HPDE6-E6E7 (cell line): ENCODE data around the gene MPZL2.

Experiments used
- DNase-seq: peaks from one replicate; pipeline ENCODE4 v3.0.0; 2011; ENCODE audit warnings: missing footprints; ENCODE audit errors: extremely low spot score

The MPZL2 gene

DNA sequence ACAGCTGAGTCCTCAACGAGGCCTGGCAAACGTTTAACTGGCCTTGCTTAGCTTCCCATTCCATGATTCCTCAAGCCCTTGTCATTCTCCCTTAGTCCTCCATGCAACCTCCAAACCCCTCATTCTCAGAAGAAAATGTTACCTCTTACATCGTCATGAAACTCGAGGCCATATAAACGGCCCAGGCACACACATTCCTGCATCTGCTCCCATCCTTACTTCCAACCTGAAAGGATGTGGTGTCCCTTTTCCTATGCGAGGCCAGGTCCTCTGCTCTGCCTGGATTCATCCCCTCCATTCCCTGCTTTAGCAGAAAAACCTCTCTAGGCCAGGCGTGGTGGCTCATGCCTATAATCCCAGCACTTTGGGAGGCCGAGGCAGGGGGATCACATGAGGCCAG is 20.9 kb downstream of the MPZL2 start:
- DNase-seq: no peak

DNA sequence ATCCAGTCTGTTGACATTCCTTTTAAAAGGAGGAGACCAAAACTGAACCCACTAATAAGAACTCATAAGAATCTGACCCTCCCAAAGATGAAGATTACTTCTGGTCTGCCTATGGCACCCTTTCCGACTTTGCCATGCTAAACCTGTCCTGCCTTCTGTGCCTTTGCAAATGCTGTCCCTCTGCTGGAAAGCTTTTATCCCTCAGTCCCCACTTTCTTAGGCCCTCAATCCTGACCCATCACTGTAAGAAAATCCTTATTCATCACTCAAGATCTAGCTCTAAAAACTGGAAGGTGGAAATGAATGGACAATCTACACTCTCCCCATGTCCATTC is 22.4 kb downstream of the MPZL2 start:
- no peak for DNase-seq

DNA sequence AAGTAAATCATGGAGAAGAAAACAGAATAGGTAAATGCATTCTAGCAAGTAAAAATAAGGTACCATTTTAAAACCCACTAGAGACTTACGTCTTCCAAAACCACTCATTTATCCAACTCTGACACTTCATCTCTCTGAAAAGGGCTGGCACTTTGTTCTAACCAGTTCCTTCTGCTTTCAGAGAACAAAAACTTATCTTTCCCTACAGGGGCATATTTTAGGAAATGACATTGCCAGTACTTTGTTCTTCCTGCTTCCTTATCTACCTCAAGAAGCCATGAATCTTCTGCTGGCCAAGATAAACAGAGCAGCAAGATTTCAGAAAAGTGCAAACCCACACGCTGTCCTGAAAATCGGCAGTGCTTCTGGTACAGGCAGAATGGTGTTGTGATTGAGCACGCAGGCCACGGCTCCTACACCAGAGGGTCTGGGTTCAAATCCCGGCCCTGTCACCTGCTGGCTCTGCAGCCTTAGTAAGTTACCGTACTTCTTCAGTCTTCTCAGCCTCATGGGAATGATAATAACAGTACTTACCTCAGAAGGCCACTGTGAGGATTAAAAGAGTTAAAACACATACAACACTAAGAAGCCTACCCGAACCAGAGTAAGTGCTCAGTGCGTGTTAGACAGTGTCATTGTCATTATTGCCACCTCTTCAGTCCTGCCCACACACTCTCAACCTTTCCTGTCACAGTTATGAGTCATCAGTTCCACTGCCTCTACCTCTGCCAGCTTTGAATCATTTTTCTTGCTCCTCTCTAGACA is 22.9 kb downstream of the MPZL2 start:
- DNase-seq: peak; percentile 66

DNA sequence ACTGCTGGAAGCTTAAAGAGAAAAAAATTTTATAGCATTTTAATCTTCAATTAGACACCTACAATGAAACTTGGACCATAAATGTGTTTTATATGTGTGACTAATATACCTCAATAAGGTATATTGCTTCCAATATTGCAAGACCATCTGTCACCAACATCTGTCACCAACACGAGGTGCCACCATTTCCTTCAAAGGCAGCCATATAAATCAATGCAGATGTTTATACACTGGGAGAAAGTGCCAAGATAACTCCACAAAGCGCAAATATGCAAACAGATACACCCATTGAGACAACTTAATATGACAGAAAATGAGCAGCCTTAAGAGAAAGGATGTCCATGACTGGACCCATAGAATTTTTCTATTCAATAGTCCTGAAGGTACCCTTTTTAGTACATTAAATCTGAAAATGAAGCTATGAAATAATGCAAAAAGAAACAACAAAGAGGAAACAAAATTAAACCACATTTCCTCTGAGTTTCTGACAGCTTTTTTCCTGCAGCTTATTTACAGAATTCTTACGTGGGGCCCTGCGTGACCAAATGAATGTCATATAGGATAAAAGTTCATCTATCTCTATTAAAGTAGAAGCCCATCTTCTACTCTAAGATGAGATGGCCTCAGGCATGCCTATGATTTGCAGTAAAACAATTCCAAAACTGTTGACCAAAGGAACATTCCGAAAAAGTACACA is 24.4 kb downstream of the MPZL2 start:
- no peak for DNase-seq

DNA sequence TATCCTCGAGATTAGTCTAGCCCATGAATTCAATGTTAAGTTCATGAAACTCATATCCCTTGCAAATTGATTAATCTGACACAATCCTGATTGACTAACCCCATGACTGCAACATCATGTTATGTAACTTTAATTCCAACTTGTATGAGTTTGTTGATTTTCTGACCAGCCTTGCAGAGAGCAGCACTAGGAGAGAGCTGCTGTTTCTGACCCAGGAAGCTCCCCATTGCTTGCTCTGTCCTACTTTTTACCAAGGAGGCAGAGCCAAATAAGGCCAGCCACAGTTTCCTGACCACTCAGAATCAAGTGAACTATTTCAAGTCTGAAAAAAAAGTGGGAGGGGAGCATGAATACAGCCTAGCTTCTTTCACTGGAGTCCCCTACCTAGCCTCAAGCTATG is 25.2 kb downstream of the MPZL2 start:
- no peak for DNase-seq

DNA sequence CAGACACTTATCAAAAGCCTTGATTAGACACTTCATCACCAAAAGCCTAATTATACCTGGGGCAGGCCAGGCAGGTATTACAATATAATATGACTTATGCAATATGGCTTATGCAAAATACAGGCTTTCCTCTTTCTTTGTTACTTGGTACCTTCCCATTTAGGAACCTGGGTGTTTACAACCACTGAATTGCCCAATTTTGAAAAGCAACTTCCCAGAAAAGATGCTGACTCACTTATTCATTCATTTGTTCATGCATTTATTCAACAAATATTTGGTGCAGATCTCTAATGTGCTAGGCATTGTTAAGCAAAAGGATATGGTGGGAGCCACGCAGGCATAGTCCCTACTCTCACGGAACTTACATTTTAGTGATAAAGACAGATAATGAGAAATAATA is 25.7 kb downstream of the MPZL2 start:
- DNase-seq: no peak

- DNase-seq: no peak
Measured at GRCh38 chr11:118236170-118236569, 27.9 kb downstream of the MPZL2 start.

- no peak for DNase-seq
Measured at GRCh38 chr11:118234833-118235232, 29.3 kb downstream of the MPZL2 start.

DNA sequence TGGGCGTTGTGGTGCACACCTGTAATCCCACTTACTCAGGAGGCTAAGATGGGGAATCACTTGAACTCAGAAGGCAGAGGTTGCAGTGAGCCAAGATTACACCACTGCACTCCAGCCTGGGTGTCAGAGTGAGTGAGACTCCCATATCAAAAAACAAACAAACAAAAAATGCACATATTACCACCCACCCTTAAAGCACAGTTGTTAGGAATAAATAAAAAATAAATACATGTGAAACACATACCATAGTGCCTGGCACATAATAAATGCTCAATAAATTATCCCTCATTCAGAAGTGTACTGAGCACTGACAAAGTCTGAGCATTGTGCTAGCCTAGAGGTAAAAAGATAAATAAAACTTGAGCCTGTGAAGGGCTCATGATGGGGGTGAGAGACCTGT is 30.2 kb downstream of the MPZL2 start:
- DNase-seq: no peak

GRCh38 chr11:118233377-118233776 is 30.7 kb downstream of the MPZL2 start:
- peak; percentile 44 for DNase-seq

DNA sequence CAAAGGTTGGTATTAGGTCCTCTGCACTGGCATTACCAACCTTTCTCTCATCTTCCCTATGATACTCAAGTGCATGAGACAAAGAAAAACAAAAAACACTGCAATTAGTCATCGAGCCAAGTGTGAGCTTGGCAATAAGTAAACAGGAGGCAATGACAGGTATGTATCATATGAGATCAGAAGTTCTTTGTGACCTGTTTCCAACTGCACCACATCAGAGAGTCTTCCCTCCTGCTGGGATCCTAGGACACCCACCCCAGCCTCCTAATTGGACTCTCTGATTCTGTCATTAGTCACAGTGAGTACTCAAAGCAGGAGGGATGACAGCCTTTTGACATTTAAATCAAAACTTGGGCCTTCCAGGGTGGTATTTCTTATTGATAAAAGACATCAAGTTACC is 31.4 kb downstream of the MPZL2 start:
- DNase-seq: no peak

DNA sequence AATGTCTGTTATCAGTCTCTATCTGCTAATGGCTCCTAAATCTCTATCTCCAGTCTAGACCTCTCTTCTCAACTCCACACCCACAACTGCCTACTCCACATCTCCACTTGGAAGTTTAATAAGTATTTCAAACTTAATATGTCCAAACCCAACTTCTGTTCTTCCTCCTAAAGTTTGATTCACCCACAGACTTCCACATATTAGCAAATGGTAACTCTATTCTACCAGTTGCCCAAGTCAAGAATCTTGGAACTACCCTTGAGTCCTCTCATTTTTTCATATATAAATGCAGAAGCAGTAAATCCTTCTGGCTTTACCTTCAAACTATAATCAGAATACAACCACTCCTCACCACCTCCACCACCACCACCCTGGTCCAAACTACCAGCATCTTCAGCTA is 32.6 kb downstream of the MPZL2 start:
- no peak for DNase-seq

DNA sequence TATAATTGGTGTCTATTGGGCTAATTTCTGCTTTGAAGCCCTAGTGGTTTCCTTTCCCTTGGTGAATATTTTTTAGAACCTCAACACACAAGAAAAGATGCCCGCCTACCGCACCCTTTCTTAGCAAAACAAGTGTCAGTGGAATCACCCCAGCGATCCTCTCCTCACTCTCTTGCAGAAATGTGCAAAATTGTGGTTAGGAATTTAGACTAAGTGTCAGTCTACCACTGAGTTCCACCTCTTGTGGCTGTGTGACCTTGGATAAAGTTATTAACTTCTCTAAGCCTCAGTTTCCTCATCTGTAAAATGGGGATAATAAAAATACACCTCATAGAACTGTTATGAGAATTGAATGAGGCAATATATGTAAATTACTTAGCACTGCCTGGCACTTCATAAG is 34.0 kb downstream of the MPZL2 start:
- no peak for DNase-seq

- no peak for DNase-seq
Measured at GRCh38 chr11:118229274-118229847, 34.7 kb downstream of the MPZL2 start.

- no peak for DNase-seq
Measured at GRCh38 chr11:118227865-118228785, 36.0 kb downstream of the MPZL2 start.

GRCh38 chr11:118226781-118227180 is 37.3 kb downstream of the MPZL2 start:
- no peak for DNase-seq

GRCh38 chr11:118226296-118226695 is 37.8 kb downstream of the MPZL2 start:
- DNase-seq: no peak

DNA sequence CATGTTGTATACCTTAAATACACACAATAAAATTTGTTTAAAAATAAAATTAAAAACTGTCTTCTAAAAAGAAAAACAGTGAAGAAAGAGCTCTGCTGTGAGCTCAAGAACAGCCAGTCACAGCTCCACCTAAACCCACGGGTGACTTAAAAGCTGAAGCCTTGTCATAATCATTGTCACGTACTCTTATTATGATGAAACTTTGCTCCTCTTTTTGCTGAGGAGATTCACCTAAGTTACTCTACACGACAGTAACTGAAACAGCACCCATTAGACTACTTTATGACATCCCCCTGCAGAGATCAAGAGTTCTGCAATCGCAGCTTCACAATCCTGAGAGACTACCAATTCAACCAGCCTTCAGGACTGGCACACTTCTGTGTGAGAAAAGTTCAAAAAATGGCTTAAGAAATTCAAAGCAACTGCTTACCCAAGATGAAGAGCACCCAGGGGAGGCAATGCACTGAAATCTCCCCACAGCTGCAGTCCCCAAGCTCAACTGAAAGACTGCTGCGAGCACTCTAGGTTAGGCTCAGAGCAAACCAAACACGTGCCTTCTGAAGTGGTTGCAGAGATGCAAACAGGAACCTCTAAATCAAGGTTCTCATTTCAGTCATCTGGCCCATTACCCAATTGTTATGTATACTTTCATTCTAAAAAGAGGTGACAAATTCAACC is 39.4 kb downstream of the MPZL2 start, which contains the start of gene JAML:
JAML (minus strand) TSS at position 501 of the 678 bp plus-strand sequence. CDS start 10,145 bp downstream, outside the sequence.
- no peak for DNase-seq

GRCh38 chr11:118223992-118224391 is 40.1 kb downstream of the MPZL2 start:
- DNase-seq: no peak

GRCh38 chr11:118223570-118223969 is 40.5 kb downstream of the MPZL2 start:
- DNase-seq: no peak

GRCh38 chr11:118222437-118222836 is 41.7 kb downstream of the MPZL2 start:
- no peak for DNase-seq
